HG02852 (cell line): ENCODE measurements around the gene RETREG1.

Source experiments
- ATAC-seq: cut with Tn5 transposase; IDR thresholded peaks from one replicate; pipeline ENCODE4 v1.9.1; 2021; ENCODE audit warnings: mild to moderate bottlenecking, moderate library complexity; ENCODE audit not compliant: unreplicated experiment

Gene RETREG1

GRCh38 chr5:16585041-16585667, 31.6 kb downstream of the RETREG1 start:
- ATAC-seq: no peak

- no peak for ATAC-seq
Observed at GRCh38 chr5:16582081-16582480, 34.7 kb downstream of the RETREG1 start.

- ATAC-seq: no peak
Observed at GRCh38 chr5:16580382-16580781, 36.4 kb downstream of the RETREG1 start.

- no peak for ATAC-seq
Observed at GRCh38 chr5:16579142-16579847, 37.5 kb downstream of the RETREG1 start.

GRCh38 chr5:16578474-16578883, 38.3 kb downstream of the RETREG1 start:
- ATAC-seq: no peak

- ATAC-seq: no peak
Observed at GRCh38 chr5:16577677-16578076, 39.1 kb downstream of the RETREG1 start.

- no peak for ATAC-seq
Observed at GRCh38 chr5:16574789-16575721, 41.7 kb downstream of the RETREG1 start.

GRCh38 chr5:16573401-16573800, 43.4 kb downstream of the RETREG1 start:
- no peak for ATAC-seq

GRCh38 chr5:16572289-16573015, 44.3 kb downstream of the RETREG1 start:
- ATAC-seq: no peak

GRCh38 chr5:16571016-16571415, 45.8 kb downstream of the RETREG1 start:
- ATAC-seq: no peak

- ATAC-seq: no peak
Observed at GRCh38 chr5:16570121-16570815, 46.5 kb downstream of the RETREG1 start.

GRCh38 chr5:16568875-16569580, 47.8 kb downstream of the RETREG1 start:
- ATAC-seq: no peak

- ATAC-seq: no peak
Observed at GRCh38 chr5:16567365-16567764, 49.4 kb downstream of the RETREG1 start.

- ATAC-seq: no peak
Observed at GRCh38 chr5:16565118-16565517, 51.7 kb downstream of the RETREG1 start.

- ATAC-seq: no peak
Observed at GRCh38 chr5:16564248-16564867, 52.4 kb downstream of the RETREG1 start.

- no peak for ATAC-seq
Observed at GRCh38 chr5:16563686-16564085, 53.1 kb downstream of the RETREG1 start.

GRCh38 chr5:16561660-16562059, 55.1 kb downstream of the RETREG1 start:
- no peak for ATAC-seq

- no peak for ATAC-seq
Observed at GRCh38 chr5:16559702-16560101, 57.1 kb downstream of the RETREG1 start.

- no peak for ATAC-seq
Observed at GRCh38 chr5:16558984-16559629, 57.7 kb downstream of the RETREG1 start.
